Thyroid gland (tissue), 4 donors: ENCODE results near the gene EPHA8.

Experiments
- POLR2A ChIP-seq, 2 donors: fragments of 450-650 bp; IDR thresholded peaks; one replicate each; pipeline ENCODE4 v1.6.1; 2017; ENCODE audit warnings: antibody characterized with exemption in 2 of 2, mild to moderate bottlenecking in 2 of 2, moderate library complexity in 1 of 2
- TF ChIP-seq, protein P1 (sequence below), 6 experiments: fragments of 200-600 bp in 3 of 6; fragments of 450-650 bp in 3 of 6; sonication (generic) in 3 of 6; IDR thresholded peaks; one replicate each; pipeline ENCODE4 v1.5.1; 2016 to 2019; ENCODE audit warnings: antibody characterized with exemption in 6 of 6, mild to moderate bottlenecking in 2 of 6, inconsistent platforms in 1 of 6, moderate library complexity in 1 of 6

DNA sequence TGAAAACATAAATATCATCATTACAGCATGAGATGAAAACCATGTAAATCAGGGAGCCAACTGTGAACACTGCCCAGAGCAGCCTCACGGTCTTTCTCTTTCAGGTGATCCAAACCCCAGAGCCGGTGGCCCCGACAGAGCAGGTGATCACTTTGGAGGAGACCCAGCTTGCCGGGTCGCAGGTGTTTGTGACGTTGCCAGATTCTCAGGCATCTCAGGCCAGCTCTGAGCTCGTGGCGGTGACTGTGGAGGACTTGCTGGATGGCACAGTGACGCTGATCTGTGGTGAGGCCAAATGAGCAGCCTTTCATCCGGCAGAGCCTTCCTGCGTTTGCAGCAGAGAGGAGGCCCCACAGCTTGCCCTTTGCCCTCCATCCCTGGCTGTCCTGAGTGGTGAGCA lies 37.2 kb upstream of the EPHA8 start:
- TF ChIP-seq, protein P1, sequence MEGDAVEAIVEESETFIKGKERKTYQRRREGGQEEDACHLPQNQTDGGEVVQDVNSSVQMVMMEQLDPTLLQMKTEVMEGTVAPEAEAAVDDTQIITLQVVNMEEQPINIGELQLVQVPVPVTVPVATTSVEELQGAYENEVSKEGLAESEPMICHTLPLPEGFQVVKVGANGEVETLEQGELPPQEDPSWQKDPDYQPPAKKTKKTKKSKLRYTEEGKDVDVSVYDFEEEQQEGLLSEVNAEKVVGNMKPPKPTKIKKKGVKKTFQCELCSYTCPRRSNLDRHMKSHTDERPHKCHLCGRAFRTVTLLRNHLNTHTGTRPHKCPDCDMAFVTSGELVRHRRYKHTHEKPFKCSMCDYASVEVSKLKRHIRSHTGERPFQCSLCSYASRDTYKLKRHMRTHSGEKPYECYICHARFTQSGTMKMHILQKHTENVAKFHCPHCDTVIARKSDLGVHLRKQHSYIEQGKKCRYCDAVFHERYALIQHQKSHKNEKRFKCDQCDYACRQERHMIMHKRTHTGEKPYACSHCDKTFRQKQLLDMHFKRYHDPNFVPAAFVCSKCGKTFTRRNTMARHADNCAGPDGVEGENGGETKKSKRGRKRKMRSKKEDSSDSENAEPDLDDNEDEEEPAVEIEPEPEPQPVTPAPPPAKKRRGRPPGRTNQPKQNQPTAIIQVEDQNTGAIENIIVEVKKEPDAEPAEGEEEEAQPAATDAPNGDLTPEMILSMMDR (IDR thresholded peaks at IDR 0.05): no peak
- no peak for TF ChIP-seq POLR2A (IDR thresholded peaks at IDR 0.05)
